Suprapubic skin (tissue), 4 donors: ENCODE measurements around the gene FRMPD2. TPM values are rescaled to one million over a fixed set of nuclear protein-coding genes. Genes with fewer than 3 reads are reported as not detected.
"Not testable (repeated sequence)": the region's sequence is repeated elsewhere in the genome, so short reads cannot be mapped to it uniquely, and the experiment has no call there.

Experiments used
- DNase-seq, 2 donors: peaks; one replicate each; pipeline ENCODE4 v3.0.0-alpha.2; 2019; ENCODE audit warnings: low spot score in 2 of 2
- H3K27ac ChIP-seq: fragments of 200-600 bp; sonication (generic); one replicate; pipeline ENCODE4 v1.5.1; 2019
- H3K27me3 ChIP-seq: fragments of 200-600 bp; sonication (generic); one replicate; pipeline ENCODE4 v1.5.1; 2019
- H3K36me3 ChIP-seq: fragments of 200-600 bp; sonication (generic); one replicate; pipeline ENCODE4 v1.5.1; 2019
- H3K4me1 ChIP-seq: fragments of 200-600 bp; sonication (generic); one replicate; pipeline ENCODE4 v1.5.1; 2019
- H3K4me3 ChIP-seq: fragments of 200-600 bp; sonication (generic); one replicate; pipeline ENCODE4 v1.5.1; 2019; ENCODE audit warnings: mild to moderate bottlenecking
- H3K9me3 ChIP-seq: fragments of 200-600 bp; sonication (generic); one replicate; pipeline ENCODE4 v1.5.1; 2019
- EP300 ChIP-seq: sonication (generic); formaldehyde crosslinking; IDR thresholded peaks from one replicate; pipeline ENCODE4 v1.6.1; 2017; ENCODE audit warnings: antibody characterized with exemption
- POLR2A ChIP-seq, 2 donors: fragments of 450-650 bp; IDR thresholded peaks; one replicate each; pipeline ENCODE4 v1.6.1; 2017; ENCODE audit warnings: antibody characterized with exemption in 2 of 2, mild to moderate bottlenecking in 2 of 2, moderate library complexity in 2 of 2
- POLR2AphosphoS5 ChIP-seq, 3 donors: sonication (generic); formaldehyde crosslinking; IDR thresholded peaks; one replicate each; pipeline ENCODE4 v1.6.1; 2017; ENCODE audit warnings: antibody characterized with exemption in 3 of 3
- WGBS: methylation state at CpG from one replicate; pipeline ENCODE4 v1.1.5; 2018; 5-methylcytosine and 5-hydroxymethylcytosine counted together
- total RNA-seq, 4 donors: library from RNA; depleted of rRNA; stranded (reverse); fragments of >200 nt; gene quantifications; one replicate each; pipeline ENCODE4 v1.1.0, GENCODE V29; 2016
- TF ChIP-seq, protein P1 (sequence below), 2 donors: fragments of 200-600 bp in 1 of 2; fragments of 450-650 bp in 1 of 2; sonication (generic) in 1 of 2; IDR thresholded peaks; one replicate each; pipeline ENCODE4 v1.5.1; 2016 to 2019; ENCODE audit warnings: antibody characterized with exemption in 2 of 2, mild to moderate bottlenecking in 1 of 2, moderate library complexity in 1 of 2

Gene FRMPD2
- total RNA-seq, 4 donors from 2014 or later, result 0.72 TPM; not detected in 3

DNA sequence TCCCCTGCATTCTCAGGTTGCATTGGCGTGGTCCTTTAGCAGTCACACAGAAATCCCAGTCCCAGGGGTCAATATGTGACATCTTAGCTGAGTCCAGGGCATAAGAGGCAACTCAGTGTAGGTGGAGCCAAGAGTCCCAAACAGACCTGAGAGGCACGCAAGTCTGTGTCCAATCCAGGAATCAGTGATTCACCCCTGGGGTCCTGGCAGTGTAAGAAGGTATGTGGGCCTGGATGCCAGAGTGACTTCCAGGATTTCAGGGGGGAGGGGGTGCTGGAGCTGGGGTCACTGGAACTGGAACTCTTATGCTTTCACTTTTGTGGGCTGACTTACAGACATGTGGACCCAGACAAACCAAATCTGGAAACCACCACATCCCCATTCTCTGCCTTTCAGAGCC is 26.8 kb downstream of the FRMPD2 start:
- no peaks in the 10 kb centered on the region for H3K9me3 ChIP-seq
- 83% methylated on average over 1 of the region's 2 CpGs for WGBS
- no peaks in the 10 kb centered on the region for H3K36me3 ChIP-seq
- H3K4me3 ChIP-seq, result no peak overlapping the region
- TF ChIP-seq, protein P1, sequence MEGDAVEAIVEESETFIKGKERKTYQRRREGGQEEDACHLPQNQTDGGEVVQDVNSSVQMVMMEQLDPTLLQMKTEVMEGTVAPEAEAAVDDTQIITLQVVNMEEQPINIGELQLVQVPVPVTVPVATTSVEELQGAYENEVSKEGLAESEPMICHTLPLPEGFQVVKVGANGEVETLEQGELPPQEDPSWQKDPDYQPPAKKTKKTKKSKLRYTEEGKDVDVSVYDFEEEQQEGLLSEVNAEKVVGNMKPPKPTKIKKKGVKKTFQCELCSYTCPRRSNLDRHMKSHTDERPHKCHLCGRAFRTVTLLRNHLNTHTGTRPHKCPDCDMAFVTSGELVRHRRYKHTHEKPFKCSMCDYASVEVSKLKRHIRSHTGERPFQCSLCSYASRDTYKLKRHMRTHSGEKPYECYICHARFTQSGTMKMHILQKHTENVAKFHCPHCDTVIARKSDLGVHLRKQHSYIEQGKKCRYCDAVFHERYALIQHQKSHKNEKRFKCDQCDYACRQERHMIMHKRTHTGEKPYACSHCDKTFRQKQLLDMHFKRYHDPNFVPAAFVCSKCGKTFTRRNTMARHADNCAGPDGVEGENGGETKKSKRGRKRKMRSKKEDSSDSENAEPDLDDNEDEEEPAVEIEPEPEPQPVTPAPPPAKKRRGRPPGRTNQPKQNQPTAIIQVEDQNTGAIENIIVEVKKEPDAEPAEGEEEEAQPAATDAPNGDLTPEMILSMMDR (IDR thresholded peaks at IDR 0.05), result no peak
- TF ChIP-seq POLR2A (IDR thresholded peaks at IDR 0.05), result no peak
- TF ChIP-seq EP300, result no peak
- no peak for TF ChIP-seq POLR2AphosphoS5 (IDR thresholded peaks at IDR 0.05)
- no peak for DNase-seq
- H3K27ac ChIP-seq, result no peak overlapping the region
- H3K4me1 ChIP-seq, result peaks cover 7% of the 10 kb centered on the region
- H3K27me3 ChIP-seq, result peaks cover 5% of the 10 kb centered on the region

DNA sequence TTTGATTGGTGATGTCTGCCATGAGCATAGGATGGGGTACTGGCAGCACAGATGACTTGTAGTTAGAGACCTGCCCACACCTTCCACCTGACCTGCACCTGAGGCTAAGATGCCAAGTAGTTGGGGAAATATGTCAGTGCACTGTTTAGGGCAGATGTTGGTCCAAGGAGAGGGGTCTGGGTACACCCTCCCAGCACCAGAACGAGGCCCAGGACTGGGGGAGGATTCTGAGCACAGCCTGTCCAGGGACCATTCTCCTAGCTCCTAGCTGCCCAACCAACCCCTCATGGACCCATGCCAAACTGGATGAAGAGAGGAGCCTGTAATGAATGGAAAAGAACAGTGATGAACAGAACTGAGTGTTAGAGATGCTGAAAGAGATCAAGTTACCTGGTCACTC is 28.0 kb downstream of the FRMPD2 start:
- no peaks in the 10 kb centered on the region for H3K9me3 ChIP-seq
- no peak overlapping the region for H3K4me3 ChIP-seq
- peaks cover 5% of the 10 kb centered on the region for H3K27me3 ChIP-seq
- H3K36me3 ChIP-seq, result no peaks in the 10 kb centered on the region
- 100% methylated on average over 1 of the region's 1 CpG for WGBS
- TF ChIP-seq, protein P1 (IDR thresholded peaks at IDR 0.05), result no peak
- TF ChIP-seq POLR2A (IDR thresholded peaks at IDR 0.05) (no peak), EP300 (no peak), POLR2AphosphoS5 (IDR thresholded peaks at IDR 0.05) (no peak)
- DNase-seq, result no peak
- no peak overlapping the region for H3K27ac ChIP-seq
- H3K4me1 ChIP-seq, result peaks cover 2% of the 10 kb centered on the region

DNA sequence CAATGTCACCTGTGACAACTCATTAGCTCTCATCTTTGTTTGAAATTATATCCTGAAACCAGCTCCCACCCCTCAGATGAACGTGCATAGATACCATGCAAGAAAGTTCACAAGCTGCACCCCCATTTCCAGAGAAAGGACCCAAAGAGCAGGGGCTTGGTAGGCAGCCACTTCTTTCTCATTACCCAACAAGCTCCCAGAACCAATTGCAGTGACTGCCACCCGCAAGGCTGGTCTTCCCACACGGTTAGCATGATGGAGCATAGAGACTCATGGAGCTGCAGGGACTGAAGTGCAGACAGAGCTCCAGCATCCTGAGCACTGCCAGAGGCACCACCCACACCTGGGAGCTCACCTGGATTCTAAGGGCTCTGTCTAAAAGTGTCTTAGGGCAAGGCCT is 28.5 kb downstream of the FRMPD2 start:
- H3K4me1 ChIP-seq, result no peaks in the 10 kb centered on the region
- peaks cover 5% of the 10 kb centered on the region for H3K27me3 ChIP-seq
- H3K36me3 ChIP-seq, result no peaks in the 10 kb centered on the region
- 87% methylated on average over 3 of the region's 3 CpGs for WGBS
- peak in 1 of 2 donors; percentile 49 for DNase-seq
- H3K4me3 ChIP-seq, result no peak overlapping the region
- TF ChIP-seq, protein P1 (IDR thresholded peaks at IDR 0.05), result no peak
- TF ChIP-seq POLR2AphosphoS5 (IDR thresholded peaks at IDR 0.05) (no peak), POLR2A (IDR thresholded peaks at IDR 0.05) (no peak), EP300 (no peak)
- no peaks in the 10 kb centered on the region for H3K9me3 ChIP-seq
- H3K27ac ChIP-seq, result no peak overlapping the region

DNA sequence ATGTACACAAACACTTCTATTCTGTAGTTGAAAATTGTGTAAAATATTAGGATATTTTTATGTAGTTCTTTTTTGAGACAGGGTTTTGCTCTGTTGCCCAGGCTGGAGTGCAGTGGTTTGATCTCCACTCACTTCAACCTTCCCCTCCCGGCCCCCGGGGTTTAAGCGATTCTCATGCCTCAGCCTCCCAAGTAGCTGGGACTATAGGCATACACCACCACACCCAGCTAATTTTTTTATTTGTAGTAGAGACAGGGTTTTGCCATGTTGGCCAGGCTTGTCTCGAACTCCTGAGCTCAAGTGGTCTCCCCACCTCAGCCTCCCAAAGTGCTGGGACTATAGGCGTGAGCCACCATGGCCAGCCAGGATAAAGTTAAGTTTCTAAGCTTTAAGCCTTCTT is 30.6 kb downstream of the FRMPD2 start:
- not testable (repeated sequence) for H3K4me1 ChIP-seq, H3K4me3 ChIP-seq, H3K9me3 ChIP-seq, DNase-seq, H3K27ac ChIP-seq, H3K36me3 ChIP-seq, H3K27me3 ChIP-seq
- 95% methylated on average over 5 of the region's 5 CpGs for whole genome bisulfite sequencing

DNA sequence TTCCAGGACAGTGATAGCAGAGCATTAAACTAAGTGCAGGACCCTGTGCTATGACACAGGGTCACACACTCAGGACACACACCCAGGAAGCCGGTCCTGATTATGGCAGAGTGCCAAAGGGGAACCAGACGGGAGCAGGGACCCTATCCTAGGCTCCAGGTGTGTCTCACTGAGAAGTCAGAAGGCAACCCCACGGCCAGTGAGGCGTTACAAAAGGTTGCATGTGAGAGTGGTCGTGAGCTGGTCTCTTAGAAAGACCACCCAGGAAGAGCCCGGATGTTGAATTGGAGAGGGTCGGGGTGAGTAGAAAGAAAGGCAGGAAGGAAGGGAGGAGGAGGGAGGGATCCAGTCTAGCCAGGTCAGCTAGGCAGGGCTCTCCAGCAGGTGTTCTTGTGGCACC is 31.0 kb downstream of the FRMPD2 start:
- Histone ChIP-seq H3K36me3 (no peaks in the 10 kb centered on the region), H3K9me3 (no peaks in the 10 kb centered on the region), H3K4me1 (no peaks in the 10 kb centered on the region), H3K27me3 (peaks cover 5% of the 10 kb centered on the region), H3K4me3 (no peak overlapping the region), H3K27ac (no peak overlapping the region)
- WGBS, result 42% methylated on average over 7 of the region's 7 CpGs
- no peak for TF ChIP-seq POLR2AphosphoS5 (IDR thresholded peaks at IDR 0.05)
- no peak for DNase-seq

DNA sequence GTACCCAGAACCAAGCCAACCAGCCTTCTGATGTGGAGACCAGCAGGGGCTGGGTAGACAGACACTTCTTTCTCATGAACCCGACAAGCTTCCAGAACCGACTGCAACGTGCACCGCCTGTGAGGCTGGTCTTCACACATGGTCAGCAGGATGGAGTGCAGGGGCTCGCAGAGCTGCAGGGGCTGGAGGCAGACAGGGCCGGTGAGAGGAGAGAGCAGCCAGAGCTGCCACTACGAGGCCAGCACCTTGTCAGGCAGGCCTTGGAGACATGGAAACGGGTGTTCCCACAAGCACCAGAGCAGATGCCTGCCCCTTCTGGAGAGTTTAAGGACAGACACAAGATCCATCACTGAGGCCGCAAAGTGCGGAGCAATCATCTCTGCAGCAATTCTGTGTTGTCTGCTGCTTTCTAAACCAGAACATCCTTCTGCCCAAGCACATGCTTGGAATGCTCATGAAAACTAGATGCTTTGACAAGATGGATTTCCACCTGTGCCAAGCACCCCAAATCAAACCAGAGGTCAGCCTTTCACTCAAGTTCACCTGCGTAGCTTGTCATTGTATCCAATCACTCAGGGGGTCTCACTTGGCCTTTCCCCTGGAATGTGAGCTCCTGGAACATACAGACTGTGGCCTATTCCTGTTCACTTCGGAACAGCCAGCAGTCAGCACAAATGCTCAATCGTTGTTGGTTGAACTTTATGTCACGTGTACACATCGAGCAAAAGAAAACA is 32.2 kb downstream of the FRMPD2 start:
- TF ChIP-seq, protein P1 (IDR thresholded peaks at IDR 0.05), result no peak
- H3K27me3 ChIP-seq, result peaks cover 5% of the 10 kb centered on the region
- DNase-seq, result no peak
- H3K4me3 ChIP-seq, result no peak overlapping the region
- H3K36me3 ChIP-seq, result no peaks in the 10 kb centered on the region
- H3K4me1 ChIP-seq, result no peaks in the 10 kb centered on the region
- H3K9me3 ChIP-seq, result no peaks in the 10 kb centered on the region
- no peak overlapping the region for H3K27ac ChIP-seq
- WGBS, result 95% methylated on average over 8 of the region's 15 CpGs
